GM19193 (cell line): ENCODE results near the gene PDLIM3.

ENCODE experiments used
- POLR2A ChIP-seq: IDR thresholded peaks from 4 replicates; pipeline ENCODE4 v1.6.1; 2011; ENCODE audit not compliant: insufficient read depth, insufficient read length; ENCODE audit errors: extremely low read depth

The PDLIM3 gene

DNA sequence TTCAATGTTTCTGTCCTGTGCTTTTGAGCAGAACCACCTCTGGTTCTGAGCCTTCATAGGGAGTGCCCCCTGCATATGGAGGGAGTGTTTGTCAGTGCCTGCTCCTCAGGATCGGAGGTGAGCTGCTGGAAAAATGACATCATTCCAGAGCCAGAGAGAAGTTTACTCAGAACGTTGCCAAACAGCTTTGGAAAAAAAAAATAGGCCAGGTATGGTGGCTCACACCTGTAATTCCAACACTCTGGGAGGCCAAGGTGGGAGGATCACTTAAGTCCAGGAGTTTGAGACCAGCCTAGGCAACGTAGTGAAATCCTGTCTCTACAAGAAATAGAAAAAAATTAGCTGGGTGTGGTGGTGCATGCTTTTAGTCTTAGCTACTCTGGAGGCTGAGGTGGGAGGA, 27.2 kb upstream of the PDLIM3 start:
- no peak for TF ChIP-seq POLR2A

DNA sequence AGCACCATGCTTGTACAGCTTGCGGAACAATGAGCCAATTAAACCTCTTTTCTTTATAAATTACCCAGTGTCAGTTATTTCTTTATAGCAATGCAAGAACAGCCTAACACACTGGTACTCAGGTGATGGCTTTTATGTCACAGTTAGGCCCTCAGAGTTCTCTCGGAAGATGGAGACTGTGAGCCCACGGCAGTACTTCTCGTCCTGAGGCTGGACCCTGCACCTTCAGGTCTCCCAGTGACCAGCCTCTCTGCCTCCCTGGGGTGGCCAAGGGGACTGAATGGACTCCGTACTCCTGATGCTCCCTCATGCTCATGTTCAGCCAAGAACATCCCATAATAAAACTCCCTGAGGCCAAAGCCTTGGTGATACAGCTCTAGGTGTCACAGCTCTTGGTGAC, 25.0 kb upstream of the PDLIM3 start:
- TF ChIP-seq POLR2A, result no peak

DNA sequence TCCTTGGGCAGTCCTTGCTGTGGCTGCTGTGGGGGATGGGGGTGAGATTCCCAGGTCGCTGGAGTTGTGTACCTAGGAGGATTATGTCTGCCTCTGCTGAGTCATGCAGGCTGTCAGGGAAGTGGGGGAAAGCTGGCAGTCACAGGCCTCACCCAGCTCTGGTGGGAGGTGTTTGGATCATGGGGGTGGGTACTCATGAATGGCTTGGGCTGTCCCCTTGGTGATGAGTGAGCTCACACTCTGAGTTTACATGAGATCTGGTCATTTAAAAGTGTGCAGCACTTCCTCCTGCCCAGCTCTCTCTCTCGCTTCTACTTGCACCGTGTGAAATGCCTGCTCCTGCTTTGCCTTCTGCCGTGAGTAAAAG, 24.6 kb upstream of the PDLIM3 start:
- no peak for TF ChIP-seq POLR2A

- TF ChIP-seq POLR2A, result no peak
These were observed 19.2 kb upstream of the PDLIM3 start for GRCh38 chr4:185554365-185555126.

- TF ChIP-seq POLR2A, result no peak
These were observed 16.9 kb upstream of the PDLIM3 start for GRCh38 chr4:185552254-185552653.

- no peak for TF ChIP-seq POLR2A
These were observed 15.6 kb upstream of the PDLIM3 start for GRCh38 chr4:185550933-185551332.

DNA sequence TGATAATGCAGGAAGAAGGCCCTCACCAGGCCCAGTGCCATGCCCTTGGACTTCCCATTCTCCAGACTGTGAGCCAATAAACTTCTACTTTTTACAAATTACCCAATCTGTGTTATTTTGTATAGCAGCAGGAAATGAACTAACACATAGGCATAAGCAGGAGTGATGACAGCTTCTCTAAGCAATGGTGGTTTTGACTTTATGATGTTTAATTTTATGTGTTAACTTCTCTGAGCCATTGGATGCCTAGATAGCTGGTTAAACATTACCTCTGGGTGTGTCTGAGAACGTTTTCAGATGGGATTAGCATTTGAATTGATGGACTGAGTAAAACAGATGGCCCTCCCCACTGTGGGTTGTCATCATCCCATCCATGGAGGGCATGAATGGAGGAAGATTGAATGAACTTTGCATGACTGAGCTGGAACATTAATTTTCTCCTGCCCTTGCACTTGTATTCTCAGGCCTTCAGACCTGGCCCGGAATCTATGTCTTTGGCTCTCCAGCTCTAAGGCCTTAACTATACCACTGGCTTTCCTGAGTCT, 13.9 kb upstream of the PDLIM3 start:
- no peak for TF ChIP-seq POLR2A

GRCh38 chr4:185548587-185548986, 13.3 kb upstream of the PDLIM3 start:
- no peak for TF ChIP-seq POLR2A

DNA sequence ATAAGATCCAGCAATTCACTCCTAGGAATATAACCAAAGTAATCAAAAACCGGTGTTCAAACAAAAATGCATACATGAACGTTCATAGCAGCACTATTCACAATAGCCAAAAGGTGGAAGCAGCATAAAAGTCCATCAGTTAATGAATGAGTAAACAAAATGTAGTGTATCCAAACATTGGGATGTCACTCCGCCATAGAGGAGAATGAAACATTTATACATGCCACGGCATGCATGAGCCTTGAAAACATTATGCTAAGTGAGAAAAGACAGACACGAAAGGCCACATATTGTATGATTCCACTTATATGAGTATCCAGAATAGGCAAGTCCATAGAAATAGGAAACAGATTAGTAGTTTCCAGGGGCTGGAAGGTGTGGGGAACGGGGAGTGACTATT, 11.0 kb upstream of the PDLIM3 start:
- TF ChIP-seq POLR2A, result no peak

GRCh38 chr4:185542626-185543315, 7.5 kb upstream of the PDLIM3 start:
- TF ChIP-seq POLR2A, result no peak

DNA sequence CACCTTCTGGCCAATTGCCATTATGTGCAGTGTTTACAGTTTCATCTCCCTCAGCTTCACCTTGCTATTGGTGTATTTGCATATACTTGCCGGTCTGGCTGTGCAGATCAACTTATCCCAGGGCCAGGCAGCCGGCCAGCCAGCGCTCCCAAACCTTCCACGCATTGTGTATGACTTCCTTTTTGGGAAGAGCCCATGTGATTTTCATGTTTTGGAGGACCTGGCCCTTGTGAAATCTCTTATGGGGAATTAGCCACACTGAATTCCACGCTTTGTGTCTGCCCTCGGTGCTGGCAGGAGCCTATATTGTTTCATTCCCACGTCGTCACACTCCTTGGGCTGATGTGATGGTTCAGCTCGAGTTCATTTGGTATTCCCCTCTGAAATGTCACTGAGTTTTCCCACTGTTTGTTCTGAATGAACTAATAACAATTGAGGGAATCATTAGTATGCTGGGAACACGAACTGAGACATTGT, 6.0 kb upstream of the PDLIM3 start:
- TF ChIP-seq POLR2A, result no peak

DNA sequence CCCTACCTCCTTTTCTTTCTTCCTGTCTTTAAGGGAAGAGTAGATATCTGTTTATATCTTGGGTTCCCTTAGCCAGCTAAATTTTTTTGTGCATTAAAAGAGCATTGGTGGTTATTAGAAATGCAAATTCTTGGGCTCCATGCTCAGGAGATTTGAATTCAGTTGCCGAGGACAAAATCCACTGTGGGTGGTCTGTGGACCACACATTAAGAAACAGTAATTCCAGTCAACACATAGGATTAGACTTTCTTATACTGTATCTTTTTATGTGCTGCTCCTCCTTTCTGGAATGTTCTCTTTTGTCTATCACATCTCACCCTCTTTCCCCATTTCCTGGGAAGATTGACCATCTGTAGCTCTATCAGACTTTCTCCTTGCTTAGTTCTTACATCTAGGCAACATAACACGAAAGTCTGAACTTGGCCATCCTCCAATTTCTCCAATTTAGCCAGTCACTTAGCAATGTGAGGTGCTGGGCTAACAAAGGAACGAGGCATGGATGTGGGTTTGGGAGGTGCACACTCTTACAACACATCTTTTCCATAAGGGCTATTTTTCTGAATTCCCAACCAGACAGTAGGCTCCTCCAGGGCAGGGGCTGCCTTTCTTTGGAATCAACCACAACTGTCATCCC, 5.3 kb upstream of the PDLIM3 start:
- TF ChIP-seq POLR2A, result no peak

GRCh38 chr4:185540040-185540439, 4.7 kb upstream of the PDLIM3 start:
- TF ChIP-seq POLR2A, result no peak

- no peak for TF ChIP-seq POLR2A
These were observed 3.5 kb upstream of the PDLIM3 start for GRCh38 chr4:185538806-185539205.

- TF ChIP-seq POLR2A, result no peak
These were observed 1.1 kb upstream of the PDLIM3 start for GRCh38 chr4:185536411-185536709.
